ENCODE measurements around the gene KIF27. TPM values are rescaled to one million over a fixed set of nuclear protein-coding genes. Genes with fewer than 3 reads are reported as not detected.
"Not testable (repeated sequence)": the region's sequence is repeated elsewhere in the genome, so short reads cannot be mapped to it uniquely, and the experiment has no call there.

KIF27 gene
- total RNA-seq, 2 experiments from 2014 or later: 3.0 to 3.7 TPM

- CTCF ChIA-PET, POLR2A ChIA-PET: not testable (repeated sequence)
Measured at GRCh38 chr9:83824986-83825623, 96.1 kb downstream of the KIF27 start.

- POLR2A ChIA-PET, CTCF ChIA-PET: not testable (repeated sequence)
Measured at GRCh38 chr9:83817356-83818278, 103.6 kb downstream of the KIF27 start, which contains the start of gene GKAP1. Gene GKAP1, minus strand, starts transcription at chr9:83817769. Its CDS starts 11,252 bp downstream, at chr9:83806517.

- CTCF ChIA-PET, POLR2A ChIA-PET: not testable (repeated sequence)
Measured at GRCh38 chr9:83817011-83817355, 104.2 kb downstream of the KIF27 start.

GRCh38 chr9:83815120-83815519 is 106.1 kb downstream of the KIF27 start:
- CTCF ChIA-PET: not testable (repeated sequence)

GRCh38 chr9:83809213-83809612 is 112.0 kb downstream of the KIF27 start:
- POLR2A ChIA-PET, CTCF ChIA-PET: not testable (repeated sequence)

More at GRCh38 chr9:83815120-83815519, 106.1 kb downstream of the KIF27 start:
- POLR2A ChIA-PET: not testable (repeated sequence)

- CTCF ChIA-PET: interaction anchor here (0.6 kb wide), 1 partner anchor 23 kb away, joined by 4 read pairs; no protein-coding TSS in a partner anchor
Measured at GRCh38 chr9:83804454-83804853, 116.8 kb downstream of the KIF27 start.

GRCh38 chr9:83803941-83804340 is 117.3 kb downstream of the KIF27 start:
- CTCF ChIA-PET, POLR2A ChIA-PET: not testable (repeated sequence)

More at GRCh38 chr9:83804454-83804853, 116.8 kb downstream of the KIF27 start:
- POLR2A ChIA-PET: not testable (repeated sequence)

GRCh38 chr9:83800236-83801033 is 120.8 kb downstream of the KIF27 start:
- POLR2A ChIA-PET: no interaction called here
- CTCF ChIA-PET: no interaction called here

- ChIA-PET POLR2A (no interaction called here), CTCF (no interaction called here)
Measured at GRCh38 chr9:83794051-83794450, 127.2 kb downstream of the KIF27 start.

- CTCF ChIA-PET: no interaction called here
- POLR2A ChIA-PET: no interaction called here
Measured at GRCh38 chr9:83792746-83793145, 128.5 kb downstream of the KIF27 start.

Other genes with a start within 250 kb of the KIF27 start
- gene UBQLN1, start 213.5 kb downstream of the KIF27 start, total RNA-seq: 100 to 1,000 TPM in 1 of 2 experiments, 10 to 100 TPM in 1; 95.6 to 101 TPM
- 1 to 10 TPM; 2.1 to 3.5 TPM for gene GKAP1, start 103.7 kb downstream of the KIF27 start, total RNA-seq
- 100 to 1,000 TPM; 882 to 890 TPM for gene HNRNPK, start 58.8 kb upstream of the KIF27 start, total RNA-seq
- 10 to 100 TPM; 31.8 to 32.3 TPM for gene RMI1, start 59.4 kb upstream of the KIF27 start, total RNA-seq